DND-41 (cell line): ENCODE results near the gene TCF12.

Experiments
- CTCF ChIP-seq: IDR thresholded peaks from 2 replicates; pipeline ENCODE4 v1.5.1; 2012; ENCODE audit warnings: borderline replicate concordance, low read length, moderate library complexity, mild to moderate bottlenecking; ENCODE audit not compliant: poor library complexity, severe bottlenecking; ENCODE audit errors: extremely low read depth
- EZH2 ChIP-seq: IDR thresholded peaks from 3 replicates; pipeline ENCODE4 v1.6.1; 2012; ENCODE audit warnings: borderline replicate concordance, low read depth, mild to moderate bottlenecking, moderate library complexity, low read length, inconsistent platforms; ENCODE audit not compliant: severe bottlenecking

DNA sequence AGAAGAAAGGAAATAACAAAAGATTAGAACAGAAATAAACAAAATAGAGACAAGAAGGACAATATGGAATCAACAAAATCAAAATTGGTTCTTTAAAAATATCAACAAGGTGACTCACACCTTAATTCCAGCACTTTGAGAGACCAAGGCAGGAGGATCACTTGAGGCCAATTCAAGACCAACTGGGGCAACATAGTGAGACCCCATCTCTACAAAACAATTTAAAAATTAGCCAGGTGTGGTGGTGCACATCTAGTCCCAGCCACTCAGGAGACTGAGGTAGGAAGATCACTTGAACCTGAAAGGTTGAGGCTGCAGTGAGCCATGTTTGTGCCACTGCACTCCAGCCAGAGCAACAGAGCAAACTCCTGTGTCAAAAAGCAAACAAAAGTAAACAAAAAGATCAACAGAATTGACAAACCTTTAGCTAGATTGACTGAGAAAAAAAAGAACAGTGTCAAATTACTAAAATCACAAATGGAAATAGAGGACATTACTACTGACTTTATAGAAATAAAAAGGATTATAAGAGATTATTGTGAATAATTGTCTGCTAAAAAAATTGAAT lies 267.1 kb downstream of the TCF12 start:
- TF ChIP-seq CTCF = no peak
- no peak for TF ChIP-seq EZH2
